Stimulated activated CD8-positive, alpha-beta memory T cell treated with anti-CD3 and anti-CD28 coated beads, Interleukin-7, amount 100 ng/mL, for 24 hours (primary cell): ENCODE measurements around the gene DRC7.

ENCODE experiments used
- DNase-seq: peaks from one replicate; pipeline ENCODE4 v3.0.0-alpha.2; 2020; ENCODE audit warnings: low read depth

Gene DRC7

GRCh38 chr16:57751539-57752202 lies 57.1 kb downstream of the DRC7 start:
- no peak for DNase-seq

DNA sequence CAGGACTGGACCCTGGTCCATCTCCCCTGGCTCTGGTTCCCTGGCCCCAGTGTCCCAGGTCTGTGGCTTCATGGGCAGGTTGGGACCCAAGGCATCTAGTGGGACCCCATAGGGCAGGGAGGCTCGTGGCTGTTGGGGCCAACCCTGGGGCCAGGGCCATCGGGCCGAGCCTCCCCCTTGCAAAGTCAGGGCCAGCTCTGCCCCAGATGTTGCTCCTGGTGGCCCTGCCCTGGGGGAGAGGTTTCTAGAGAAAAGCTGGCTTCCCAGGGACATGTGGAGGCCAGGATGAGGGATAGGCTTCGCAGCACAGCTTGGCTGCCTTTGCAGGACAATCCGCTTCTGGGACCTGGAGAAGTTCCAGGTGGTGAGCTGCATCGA lies 57.6 kb downstream of the DRC7 start:
- no peak for DNase-seq

GRCh38 chr16:57752581-57753447 lies 58.2 kb downstream of the DRC7 start:
- no peak for DNase-seq

DNA sequence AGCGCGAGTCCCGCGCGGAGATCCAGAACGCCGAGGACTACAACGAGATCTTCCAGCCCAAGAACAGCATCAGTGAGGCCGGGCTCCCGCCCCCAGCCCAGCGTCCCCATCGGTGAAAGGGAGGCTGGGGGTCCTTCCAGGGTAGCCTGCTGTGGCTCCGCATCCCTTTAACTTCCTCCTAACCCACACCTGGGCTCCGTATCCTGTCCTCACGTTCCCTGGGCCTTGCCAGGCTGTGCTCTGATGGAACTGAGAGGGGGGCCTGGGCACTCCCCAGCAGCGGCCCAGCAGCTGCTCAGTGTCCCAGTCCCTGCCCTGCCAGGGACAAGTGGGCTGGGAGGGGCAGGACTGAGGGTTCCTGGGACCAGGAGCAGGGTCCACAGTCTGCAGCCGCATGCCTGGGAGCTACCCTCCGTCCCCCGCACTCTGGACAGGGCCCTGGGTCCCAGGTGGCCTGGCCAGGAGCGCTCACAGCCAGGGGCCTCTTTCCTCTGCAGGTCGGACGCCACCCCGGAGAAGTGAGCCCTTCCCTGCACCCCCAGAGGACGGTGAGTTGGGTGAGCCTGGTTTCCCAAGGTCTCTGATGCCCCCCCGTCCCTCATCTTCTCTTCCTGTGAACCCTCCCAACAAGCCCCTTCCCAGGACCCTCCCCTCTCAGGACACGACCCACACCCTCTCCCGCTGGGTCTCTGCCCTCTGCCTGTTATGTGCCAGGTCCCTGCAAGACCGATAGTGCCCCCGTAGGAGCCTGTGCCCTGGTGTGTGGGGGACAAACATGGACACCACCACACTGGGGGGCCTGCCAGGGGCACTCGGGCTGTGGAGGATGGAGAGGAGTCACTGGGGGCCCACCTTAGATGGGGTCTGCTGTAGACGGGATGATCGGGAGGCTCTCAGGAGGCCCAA lies 59.1 kb downstream of the DRC7 start:
- no peak for DNase-seq

- no peak for DNase-seq
Measured at GRCh38 chr16:57754354-57755060, 59.9 kb downstream of the DRC7 start.

GRCh38 chr16:57755061-57755684 lies 60.6 kb downstream of the DRC7 start:
- no peak for DNase-seq

DNA sequence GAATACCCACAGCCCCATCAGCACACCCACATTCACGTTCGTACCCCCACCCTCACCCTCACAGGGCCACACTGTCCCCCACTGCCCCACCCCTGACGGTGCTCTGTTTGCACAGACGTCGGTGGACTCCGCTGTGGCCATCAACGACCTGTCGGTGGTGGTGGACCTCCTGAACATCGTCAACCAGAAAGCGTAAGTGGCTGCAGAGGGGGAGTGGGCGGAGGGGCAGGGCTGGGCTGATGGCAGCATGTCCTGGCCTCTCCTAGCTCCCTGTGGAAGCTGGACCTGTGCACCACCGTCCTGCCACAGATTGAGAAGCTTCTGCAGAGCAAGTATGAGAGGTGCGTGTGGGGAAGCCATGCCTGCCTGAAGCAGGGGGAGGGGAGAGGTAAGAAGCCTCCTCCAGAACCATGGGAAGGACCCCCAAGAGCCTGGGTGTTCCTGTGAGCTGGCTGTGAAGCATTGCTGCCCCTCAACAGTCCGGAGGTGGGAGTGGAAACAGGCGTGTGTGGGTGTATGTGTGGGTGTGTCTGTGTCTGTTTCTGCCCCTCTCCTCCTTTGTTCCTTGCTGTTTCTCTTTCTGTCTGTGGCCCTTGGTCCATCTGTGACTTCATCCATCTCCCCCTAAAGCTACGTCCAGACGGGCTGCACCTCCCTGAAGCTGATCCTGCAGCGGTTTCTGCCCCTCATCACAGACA lies 61.3 kb downstream of the DRC7 start:
- DNase-seq = no peak

- DNase-seq = no peak
Measured at GRCh38 chr16:57756424-57757325, 62.1 kb downstream of the DRC7 start.

DNA sequence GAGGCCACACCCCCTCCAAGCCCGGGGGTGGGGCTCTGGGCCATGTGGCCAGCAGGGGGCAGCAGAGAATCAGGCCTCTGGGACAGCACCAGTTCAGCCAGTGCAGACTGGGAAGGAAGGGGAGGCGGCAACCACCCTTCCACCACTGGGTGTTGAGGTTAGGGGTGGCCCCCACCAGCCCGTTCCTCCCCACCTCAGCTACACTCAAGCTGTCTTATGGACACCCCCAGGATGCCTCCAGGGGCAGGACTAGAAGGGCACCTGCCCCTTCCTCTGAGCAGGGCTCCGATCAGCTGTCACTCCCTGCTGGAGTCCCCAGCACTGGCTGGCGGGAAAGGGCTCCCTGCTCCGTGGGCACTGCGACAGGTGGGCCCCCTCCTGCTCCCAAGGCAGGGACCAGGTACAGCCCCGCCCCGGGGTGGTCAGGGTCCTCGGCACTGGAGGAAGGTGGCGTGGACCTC lies 62.8 kb downstream of the DRC7 start:
- DNase-seq = peak; percentile 84

GRCh38 chr16:57757883-57758282 lies 63.3 kb downstream of the DRC7 start:
- no peak for DNase-seq

DNA sequence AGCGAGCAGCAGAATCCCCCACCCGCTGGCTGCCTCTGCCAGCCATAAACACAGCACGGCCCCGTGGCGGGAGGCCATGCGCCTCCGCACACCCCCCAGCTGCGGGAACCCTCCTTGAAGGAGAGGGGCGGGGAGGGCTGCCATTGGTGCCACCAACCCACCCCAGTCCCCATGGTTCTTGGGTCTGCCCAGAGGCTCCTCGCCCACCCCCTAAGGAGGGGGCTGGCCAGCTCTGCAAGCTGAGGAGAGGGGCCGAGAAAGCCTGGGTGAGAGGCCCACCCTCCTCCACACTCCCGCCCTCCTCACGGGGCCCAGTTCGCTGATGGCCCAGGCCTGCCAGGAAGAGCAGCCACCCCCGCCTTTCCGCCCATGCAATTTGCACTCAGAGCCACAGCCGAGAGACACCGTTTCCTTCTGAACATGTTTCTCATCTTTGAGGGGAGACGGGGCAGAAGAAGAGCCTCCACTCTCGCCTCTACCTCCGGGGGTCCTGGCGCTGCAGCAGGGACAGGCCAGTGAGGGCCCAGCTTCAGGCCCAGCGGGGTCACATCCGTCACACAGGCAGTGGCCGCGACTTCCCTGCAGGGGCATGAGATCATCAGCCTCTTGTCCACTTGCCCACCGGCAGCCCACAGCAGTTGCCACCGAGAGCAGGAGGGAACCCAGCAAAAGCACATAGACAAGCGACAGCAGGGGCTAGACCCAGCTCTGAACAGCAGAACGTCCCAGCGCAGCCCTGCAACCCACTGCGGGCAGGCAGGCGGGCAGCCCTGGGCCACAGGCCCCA lies 63.9 kb downstream of the DRC7 start:
- DNase-seq = no peak

GRCh38 chr16:57759131-57759530 lies 64.5 kb downstream of the DRC7 start:
- no peak for DNase-seq

DNA sequence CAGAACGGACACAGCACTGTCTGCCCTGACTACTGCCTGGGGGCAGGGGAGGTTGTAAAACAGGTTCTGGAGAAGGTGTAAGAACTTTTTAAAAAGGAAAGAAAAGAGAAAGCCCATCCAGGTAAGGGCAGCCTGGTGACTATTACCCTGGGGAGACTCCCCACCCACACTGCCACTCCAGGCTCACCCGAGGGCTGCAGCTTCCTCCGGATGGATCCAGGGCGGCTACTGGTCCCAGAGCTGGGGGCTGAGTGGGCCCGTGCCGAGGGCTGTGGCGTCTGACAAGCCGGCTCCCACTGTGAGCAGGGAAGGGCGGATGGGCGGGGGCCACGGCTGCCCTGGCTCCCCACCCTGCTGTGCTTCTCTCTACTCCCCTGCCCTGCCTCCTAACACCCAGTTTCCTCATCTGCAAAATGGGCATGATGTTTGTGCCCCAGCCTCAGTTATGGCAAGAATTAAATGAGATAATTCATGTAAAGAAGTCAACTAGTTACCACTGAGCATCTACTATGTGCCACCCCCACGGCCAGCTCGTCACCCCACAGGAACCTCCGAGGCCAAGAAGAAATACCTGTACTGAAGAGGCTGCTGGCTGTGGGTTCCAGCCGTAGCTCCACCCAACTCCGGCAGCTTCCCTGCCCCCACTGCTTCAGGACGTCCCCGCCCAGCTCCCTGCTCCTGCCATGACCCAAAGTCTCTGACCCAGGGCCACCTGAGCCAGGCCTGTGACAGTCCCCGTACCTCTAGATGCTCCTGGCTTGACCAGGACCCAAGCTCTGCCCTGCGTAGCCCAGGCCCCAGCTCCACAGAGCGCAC lies 65.1 kb downstream of the DRC7 start:
- no peak for DNase-seq

- DNase-seq = no peak
Measured at GRCh38 chr16:57760357-57761160, 66.0 kb downstream of the DRC7 start.

DNA sequence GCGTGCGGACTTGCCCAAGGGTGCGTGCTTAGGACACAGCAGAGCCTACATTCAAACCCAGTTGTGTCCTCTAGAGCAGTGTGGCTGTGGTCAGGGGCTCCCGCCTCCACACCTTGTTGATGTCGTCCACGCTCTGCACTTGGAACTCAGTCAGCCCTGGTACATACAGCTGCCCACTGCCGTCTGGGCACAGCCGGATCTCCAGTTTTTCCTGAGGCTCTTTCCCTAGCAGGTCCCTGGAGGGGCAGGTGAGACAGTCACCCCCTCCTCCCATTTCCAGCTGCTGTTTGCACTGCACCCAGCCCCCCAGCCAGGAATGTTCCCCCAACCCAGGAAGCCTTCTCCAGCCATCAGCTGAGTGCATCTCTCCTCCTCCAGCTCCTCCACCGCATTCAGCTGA lies 66.7 kb downstream of the DRC7 start:
- no peak for DNase-seq

DNA sequence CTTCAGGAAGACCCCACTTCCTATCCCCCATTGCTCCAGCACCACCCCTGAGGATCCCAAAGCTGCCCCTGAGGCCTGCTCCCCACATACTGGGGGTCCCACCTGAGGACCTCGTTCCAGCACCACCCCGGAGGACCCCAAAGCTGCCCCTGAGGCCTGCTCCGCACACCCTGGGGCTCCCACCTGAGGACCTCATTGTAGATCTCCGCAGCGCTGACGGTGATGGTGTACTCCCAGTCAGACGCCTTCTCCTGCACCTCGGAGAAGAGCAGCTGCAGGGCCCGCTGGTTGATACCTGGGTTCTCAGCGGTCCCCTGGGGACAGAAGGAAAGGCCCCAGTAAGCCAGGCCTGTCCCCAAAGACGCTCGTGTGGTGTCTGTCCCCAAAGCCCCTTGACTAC lies 67.4 kb downstream of the DRC7 start:
- DNase-seq = no peak
